ENCODE data around the gene DNMT1.

- TF ChIP-seq CTCF (IDR thresholded peaks at IDR 0.05) (no peak), POLR2A (IDR thresholded peaks at IDR 0.05) (no peak)
Measured at GRCh38 chr19:10110972-10111317, 83.8 kb downstream of the DNMT1 start.

All from right lobe of liver (tissue), 4 donors.